Uterus (tissue), 2 donors: ENCODE measurements around the gene SLC38A1.

Source experiments
- POLR2A ChIP-seq, 2 donors: fragments of 450-650 bp; IDR thresholded peaks; one replicate each; pipeline ENCODE4 v1.6.1; 2016; ENCODE audit warnings: antibody characterized with exemption in 2 of 2, mild to moderate bottlenecking in 1 of 2, moderate library complexity in 1 of 2
- TF ChIP-seq, protein P1 (sequence below), 4 experiments: fragments of 200-600 bp in 2 of 4; fragments of 450-650 bp in 2 of 4; sonication (generic) in 2 of 4; IDR thresholded peaks; one replicate each; pipeline ENCODE4 v1.5.1; 2016 to 2019; ENCODE audit warnings: antibody characterized with exemption in 4 of 4, mild to moderate bottlenecking in 2 of 4, moderate library complexity in 1 of 4

DNA sequence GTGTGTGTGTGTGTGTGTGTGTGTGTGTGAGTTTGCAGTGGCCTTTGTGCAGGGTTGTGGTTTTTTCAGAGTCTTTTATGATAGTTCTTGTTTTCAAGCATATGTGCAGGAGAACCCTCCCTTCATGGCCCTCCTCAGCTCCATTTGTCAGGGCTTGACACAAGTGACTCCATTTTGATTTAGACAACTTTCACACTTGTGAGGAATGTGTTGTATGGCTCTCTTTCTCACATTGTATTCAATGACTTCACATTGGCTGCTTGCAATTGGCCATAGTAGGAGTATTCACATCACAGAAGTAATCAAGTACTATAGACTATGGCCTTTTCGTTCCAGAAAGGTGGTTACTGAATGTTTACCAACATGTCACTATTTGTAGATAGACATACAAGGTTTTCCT is 133.1 kb downstream of the SLC38A1 start:
- TF ChIP-seq, protein P1, sequence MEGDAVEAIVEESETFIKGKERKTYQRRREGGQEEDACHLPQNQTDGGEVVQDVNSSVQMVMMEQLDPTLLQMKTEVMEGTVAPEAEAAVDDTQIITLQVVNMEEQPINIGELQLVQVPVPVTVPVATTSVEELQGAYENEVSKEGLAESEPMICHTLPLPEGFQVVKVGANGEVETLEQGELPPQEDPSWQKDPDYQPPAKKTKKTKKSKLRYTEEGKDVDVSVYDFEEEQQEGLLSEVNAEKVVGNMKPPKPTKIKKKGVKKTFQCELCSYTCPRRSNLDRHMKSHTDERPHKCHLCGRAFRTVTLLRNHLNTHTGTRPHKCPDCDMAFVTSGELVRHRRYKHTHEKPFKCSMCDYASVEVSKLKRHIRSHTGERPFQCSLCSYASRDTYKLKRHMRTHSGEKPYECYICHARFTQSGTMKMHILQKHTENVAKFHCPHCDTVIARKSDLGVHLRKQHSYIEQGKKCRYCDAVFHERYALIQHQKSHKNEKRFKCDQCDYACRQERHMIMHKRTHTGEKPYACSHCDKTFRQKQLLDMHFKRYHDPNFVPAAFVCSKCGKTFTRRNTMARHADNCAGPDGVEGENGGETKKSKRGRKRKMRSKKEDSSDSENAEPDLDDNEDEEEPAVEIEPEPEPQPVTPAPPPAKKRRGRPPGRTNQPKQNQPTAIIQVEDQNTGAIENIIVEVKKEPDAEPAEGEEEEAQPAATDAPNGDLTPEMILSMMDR (IDR thresholded peaks at IDR 0.05): no peak
- no peak for TF ChIP-seq POLR2A (IDR thresholded peaks at IDR 0.05)
